Measurements from ENCODE around the gene TXK. TPM values are rescaled to one million over a fixed set of nuclear protein-coding genes. Genes with fewer than 3 reads are reported as not detected.

TXK gene
- total and polyA plus RNA-seq, 10 of the 15 experiments (the other 5 are each of a cell fraction or from before 2014, with no cell fraction given): 0.44 to 2.9 (median 1.4) TPM

GRCh38 chr4:48156423-48156822 is 22.4 kb upstream of the TXK start:
- DNase-seq (ENCODE audit: low read depth, low spot score) (no peak), ATAC-seq (no peak), FAIRE-seq (no peak)
- 48% methylated on average over 1 of the region's 1 CpG for WGBS (ENCODE audit: insufficient coverage, insufficient replicate concordance, low lambda C conversion rate, missing lambda C conversion rate)
- peaks cover 8 to 42% of the 10 kb centered on the region in 2 experiments for H3K36me3 ChIP-seq (ENCODE audit: control insufficient read depth in 2 of 2, insufficient read depth in 2 of 2, low read length in 1 of 2)
- TF ChIP-seq IKZF2 (IDR thresholded peaks at IDR 0.05) (no peak), BMI1 (IDR thresholded peaks at IDR 0.05; ENCODE audit: borderline replicate concordance) (no peak), SIN3A (IDR thresholded peaks at IDR 0.05; ENCODE audit: low read depth, low read length) (no peak), RUNX3 (IDR thresholded peaks at IDR 0.05; ENCODE audit: low read length) (no peak), EZH2 (IDR thresholded peaks at IDR 0.05; ENCODE audit: borderline replicate concordance, control insufficient read depth, low read depth, low read length) (no peak), SIX5 (IDR thresholded peaks at IDR 0.05; ENCODE audit: low read depth, low read length, severe bottlenecking) (no peak), YY1 (IDR thresholded peaks at IDR 0.05; ENCODE audit: low read depth, low read length) (no peak), MTA3 (IDR thresholded peaks at IDR 0.05; ENCODE audit: borderline replicate concordance, low read length) (no peak), POU2F2 (IDR thresholded peaks at IDR 0.05; ENCODE audit: borderline replicate concordance, low read depth, low read length) (no peak), SMARCA5 (IDR thresholded peaks at IDR 0.05) (no peak), RB1 (IDR thresholded peaks at IDR 0.05; ENCODE audit: borderline replicate concordance) (no peak), CBX3 (IDR thresholded peaks at IDR 0.05; ENCODE audit: borderline replicate concordance, low read depth) (no peak), HSF1 (IDR thresholded peaks at IDR 0.05; ENCODE audit: low read depth, low read length) (no peak), ATF2 (IDR thresholded peaks at IDR 0.05; ENCODE audit: low read length) (no peak)
- TF ChIP-seq, protein P1, sequence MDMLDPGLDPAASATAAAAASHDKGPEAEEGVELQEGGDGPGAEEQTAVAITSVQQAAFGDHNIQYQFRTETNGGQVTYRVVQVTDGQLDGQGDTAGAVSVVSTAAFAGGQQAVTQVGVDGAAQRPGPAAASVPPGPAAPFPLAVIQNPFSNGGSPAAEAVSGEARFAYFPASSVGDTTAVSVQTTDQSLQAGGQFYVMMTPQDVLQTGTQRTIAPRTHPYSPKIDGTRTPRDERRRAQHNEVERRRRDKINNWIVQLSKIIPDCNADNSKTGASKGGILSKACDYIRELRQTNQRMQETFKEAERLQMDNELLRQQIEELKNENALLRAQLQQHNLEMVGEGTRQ (IDR thresholded peaks at IDR 0.05; ENCODE audit: borderline replicate concordance, low read depth, low read length): no peak
- H3K4me3 ChIP-seq: no peak overlapping the region
- no peaks in the 10 kb centered on the region for H3K79me2 ChIP-seq (ENCODE audit: control insufficient read depth, insufficient read depth, low read length)
- H3K27me3 ChIP-seq (replicated peaks in 1 of 2; ENCODE audit: control insufficient read depth in 2 of 2, insufficient read depth in 2 of 2, low read length in 1 of 2): no peaks in the 10 kb centered on the region
- no peak overlapping the region for H3K4me2 ChIP-seq (ENCODE audit: control insufficient read depth, insufficient read depth)
- H3K4me1 ChIP-seq (ENCODE audit: control insufficient read depth, insufficient read depth, low read length): peaks cover 6% of the 10 kb centered on the region; the same call in 1 of the 2 replicates
- H2AFZ ChIP-seq (ENCODE audit: control insufficient read depth, low read depth, low read length): no peak overlapping the region
- no peak overlapping the region for H3K9ac ChIP-seq (ENCODE audit: control insufficient read depth, insufficient read depth, low read length)
- no TSS peak for BruUV-seq (replicated peaks)
- RAD21 ChIA-PET (ENCODE audit: unreplicated experiment): no interaction called here
- peaks cover 24% of the 10 kb centered on the region for H3K9me3 ChIP-seq (replicated peaks; ENCODE audit: control insufficient read depth, insufficient read depth, low read length)
- CTCF ChIA-PET: no interaction called here
- POLR2A ChIA-PET: interaction anchor here (2.5 kb wide), 1 partner anchor 17 kb away, joined by 8 read pairs; no protein-coding TSS in a partner anchor
- H4K20me1 ChIP-seq (ENCODE audit: control insufficient read depth, insufficient read depth): no peaks in the 10 kb centered on the region
- intact Hi-C loops (cut with micrococcal nuclease; ENCODE audit: unreplicated experiment) (no loop called here), in situ Hi-C loops (cut with MboI) (no loop called here)
- SMC1A ChIA-PET (ENCODE audit: uncharacterized antibody, unreplicated experiment): interaction anchor here (1.4 kb wide), 1 partner anchor 18 kb away, joined by 6 read pairs; no protein-coding TSS in a partner anchor
- no peak overlapping the region for H3K27ac ChIP-seq (ENCODE audit: control insufficient read depth, insufficient read depth)

Data from GM12878 (cell line).